Upper lobe of right lung (tissue), 1 donor: ENCODE data around the gene KIF2B. TPM values are rescaled to one million over a fixed set of nuclear protein-coding genes. Genes with fewer than 3 reads are reported as not detected.

Experiments
- ATAC-seq: fragments of 200-7000 bp; cut with Tn5 transposase; one replicate; pipeline ENCODE4 v1.9.1; 2020; ENCODE audit warnings: mild to moderate bottlenecking, moderate library complexity
- DNase-seq: peaks from one replicate; pipeline ENCODE4 v3.0.0-alpha.2; 2020
- H3K27ac ChIP-seq: fragments of 200-600 bp; one replicate; pipeline ENCODE4 v1.8.0; 2022
- H3K27me3 ChIP-seq: fragments of 200-600 bp; one replicate; pipeline ENCODE4 v1.8.0; 2022; ENCODE audit warnings: mild to moderate bottlenecking
- H3K36me3 ChIP-seq: fragments of 200-600 bp; one replicate; pipeline ENCODE4 v1.8.0; 2022
- H3K4me1 ChIP-seq: fragments of 200-600 bp; one replicate; pipeline ENCODE4 v1.8.0; 2022
- H3K4me3 ChIP-seq: fragments of 200-600 bp; one replicate; pipeline ENCODE4 v1.8.0; 2022; ENCODE audit warnings: mild to moderate bottlenecking
- H3K9me3 ChIP-seq: fragments of 200-600 bp; one replicate; pipeline ENCODE4 v1.8.0; 2022
- intact Hi-C: fragments of 100-400 bp; cut with DNase I; formaldehyde crosslinking; loops from one replicate; pipeline ENCODE4 v1.11.0; 2022
- long read RNA-seq: library from polyadenylated mRNA; unstranded; transcript quantifications from one replicate; pipeline ENCODE4 v2.0.0, GENCODE V29; 2021
- total RNA-seq: library from RNA; stranded (reverse); fragmentation: NEBNext Ultra II Directional; extraction: Animal tissue kit (Norgen Biotek cat#: 25700); gene quantifications from one replicate; pipeline ENCODE4 v1.2.1, GENCODE V29; 2021
- TF ChIP-seq, protein P1 (sequence below): fragments of 200-600 bp; IDR thresholded peaks from one replicate; pipeline ENCODE4 v1.8.0; 2022; ENCODE audit warnings: antibody characterized with exemption
- donor health status: DM: no; HTN: yes; CAD: no; lungs with severe emphysema.

Gene KIF2B, protein sequence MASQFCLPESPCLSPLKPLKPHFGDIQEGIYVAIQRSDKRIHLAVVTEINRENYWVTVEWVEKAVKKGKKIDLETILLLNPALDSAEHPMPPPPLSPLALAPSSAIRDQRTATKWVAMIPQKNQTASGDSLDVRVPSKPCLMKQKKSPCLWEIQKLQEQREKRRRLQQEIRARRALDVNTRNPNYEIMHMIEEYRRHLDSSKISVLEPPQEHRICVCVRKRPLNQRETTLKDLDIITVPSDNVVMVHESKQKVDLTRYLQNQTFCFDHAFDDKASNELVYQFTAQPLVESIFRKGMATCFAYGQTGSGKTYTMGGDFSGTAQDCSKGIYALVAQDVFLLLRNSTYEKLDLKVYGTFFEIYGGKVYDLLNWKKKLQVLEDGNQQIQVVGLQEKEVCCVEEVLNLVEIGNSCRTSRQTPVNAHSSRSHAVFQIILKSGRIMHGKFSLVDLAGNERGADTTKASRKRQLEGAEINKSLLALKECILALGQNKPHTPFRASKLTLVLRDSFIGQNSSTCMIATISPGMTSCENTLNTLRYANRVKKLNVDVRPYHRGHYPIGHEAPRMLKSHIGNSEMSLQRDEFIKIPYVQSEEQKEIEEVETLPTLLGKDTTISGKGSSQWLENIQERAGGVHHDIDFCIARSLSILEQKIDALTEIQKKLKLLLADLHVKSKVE
- not detected for total RNA-seq
- long read RNA-seq: 0 reads

DNA sequence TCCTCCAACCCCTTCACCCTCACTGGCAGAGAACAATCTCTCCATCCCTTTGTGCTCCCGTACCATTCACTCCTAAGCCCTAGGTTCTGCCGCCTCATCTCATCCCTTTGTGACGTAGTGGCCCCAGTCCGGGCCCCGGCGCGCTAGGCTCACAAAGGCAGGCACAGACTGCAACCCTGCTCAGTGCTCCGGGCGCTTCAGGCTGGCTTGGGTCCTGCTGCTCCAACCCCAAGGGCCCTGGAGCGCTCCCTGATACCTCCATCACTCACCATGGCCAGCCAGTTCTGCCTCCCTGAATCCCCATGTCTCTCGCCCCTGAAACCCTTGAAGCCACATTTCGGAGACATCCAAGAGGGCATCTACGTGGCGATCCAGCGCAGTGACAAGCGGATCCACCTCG lies at the start of gene KIF2B:
Gene KIF2B (plus strand): TSS at position 164 of the 400 bp plus-strand sequence. CDS start 107 bp downstream, at position 271.
- DNase-seq (no peak), ATAC-seq (peak; percentile 16)
- H3K27ac ChIP-seq: no peak within 1 kb of the TSS
- no peak within 1 kb of the TSS for H3K4me3 ChIP-seq
- TF ChIP-seq, protein P1, sequence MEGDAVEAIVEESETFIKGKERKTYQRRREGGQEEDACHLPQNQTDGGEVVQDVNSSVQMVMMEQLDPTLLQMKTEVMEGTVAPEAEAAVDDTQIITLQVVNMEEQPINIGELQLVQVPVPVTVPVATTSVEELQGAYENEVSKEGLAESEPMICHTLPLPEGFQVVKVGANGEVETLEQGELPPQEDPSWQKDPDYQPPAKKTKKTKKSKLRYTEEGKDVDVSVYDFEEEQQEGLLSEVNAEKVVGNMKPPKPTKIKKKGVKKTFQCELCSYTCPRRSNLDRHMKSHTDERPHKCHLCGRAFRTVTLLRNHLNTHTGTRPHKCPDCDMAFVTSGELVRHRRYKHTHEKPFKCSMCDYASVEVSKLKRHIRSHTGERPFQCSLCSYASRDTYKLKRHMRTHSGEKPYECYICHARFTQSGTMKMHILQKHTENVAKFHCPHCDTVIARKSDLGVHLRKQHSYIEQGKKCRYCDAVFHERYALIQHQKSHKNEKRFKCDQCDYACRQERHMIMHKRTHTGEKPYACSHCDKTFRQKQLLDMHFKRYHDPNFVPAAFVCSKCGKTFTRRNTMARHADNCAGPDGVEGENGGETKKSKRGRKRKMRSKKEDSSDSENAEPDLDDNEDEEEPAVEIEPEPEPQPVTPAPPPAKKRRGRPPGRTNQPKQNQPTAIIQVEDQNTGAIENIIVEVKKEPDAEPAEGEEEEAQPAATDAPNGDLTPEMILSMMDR: no peak
- intact Hi-C loops: no loop called here
- H3K4me1 ChIP-seq: no peaks in the 10 kb centered on the region
- no peaks in the 10 kb centered on the region for H3K9me3 ChIP-seq
- H3K27me3 ChIP-seq: no peaks in the 10 kb centered on the region
- no peaks in the 10 kb centered on the region for H3K36me3 ChIP-seq

DNA sequence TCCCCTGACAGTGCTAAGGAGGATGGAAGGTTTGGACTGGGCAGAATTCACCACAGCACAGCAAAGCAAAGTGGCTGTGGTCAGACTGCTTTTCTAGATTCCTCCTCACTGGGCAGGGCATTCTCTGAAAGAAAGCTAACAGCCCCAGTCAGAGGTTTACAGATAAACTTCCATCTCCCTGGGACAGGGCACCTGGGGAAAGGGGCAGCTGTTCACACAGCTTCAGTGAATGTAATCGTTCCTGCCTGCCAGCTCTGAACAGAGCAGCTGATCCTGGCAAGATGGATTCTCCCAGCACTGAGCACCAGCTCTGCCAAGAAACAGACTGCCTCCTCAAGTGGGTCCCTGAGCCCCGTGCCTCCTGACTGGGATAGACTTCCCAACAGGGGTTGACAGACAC lies 42.4 kb upstream of the KIF2B start:
- Histone ChIP-seq H3K36me3 (no peaks in the 10 kb centered on the region), H3K9me3 (no peaks in the 10 kb centered on the region), H3K27ac (no peak overlapping the region), H3K4me1 (no peaks in the 10 kb centered on the region), H3K27me3 (no peaks in the 10 kb centered on the region), H3K4me3 (no peak overlapping the region)
- DNase-seq (no peak), ATAC-seq (no peak)
- TF ChIP-seq, protein P1: no peak
- intact Hi-C loops: no loop called here

DNA sequence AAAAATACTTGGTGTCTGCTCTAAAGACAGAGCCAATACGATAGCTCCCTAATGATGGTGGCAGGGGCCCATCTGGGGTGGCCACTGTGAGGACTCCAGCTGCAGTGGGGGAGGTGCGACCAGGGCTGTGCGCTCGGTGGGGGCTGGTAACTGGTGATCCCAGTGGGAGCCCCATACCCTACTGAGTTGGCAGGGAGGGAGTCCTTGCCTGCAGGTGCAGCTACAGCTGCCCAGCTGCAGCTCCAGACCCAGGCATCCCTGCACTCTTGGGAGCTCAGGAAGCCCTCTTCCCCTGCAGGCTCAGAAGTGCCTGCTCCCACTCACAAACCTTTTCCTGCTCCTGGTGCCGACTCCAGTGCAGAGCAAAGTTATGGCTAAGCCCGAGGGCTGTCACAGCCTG lies 31.2 kb upstream of the KIF2B start:
- Histone ChIP-seq H3K27me3 (no peaks in the 10 kb centered on the region), H3K9me3 (no peaks in the 10 kb centered on the region), H3K4me1 (no peaks in the 10 kb centered on the region), H3K27ac (no peak overlapping the region), H3K36me3 (no peaks in the 10 kb centered on the region), H3K4me3 (no peak overlapping the region)
- peak; percentile 25 for ATAC-seq
- intact Hi-C loops: no loop called here
- no peak for DNase-seq
- TF ChIP-seq, protein P1: no peak

DNA sequence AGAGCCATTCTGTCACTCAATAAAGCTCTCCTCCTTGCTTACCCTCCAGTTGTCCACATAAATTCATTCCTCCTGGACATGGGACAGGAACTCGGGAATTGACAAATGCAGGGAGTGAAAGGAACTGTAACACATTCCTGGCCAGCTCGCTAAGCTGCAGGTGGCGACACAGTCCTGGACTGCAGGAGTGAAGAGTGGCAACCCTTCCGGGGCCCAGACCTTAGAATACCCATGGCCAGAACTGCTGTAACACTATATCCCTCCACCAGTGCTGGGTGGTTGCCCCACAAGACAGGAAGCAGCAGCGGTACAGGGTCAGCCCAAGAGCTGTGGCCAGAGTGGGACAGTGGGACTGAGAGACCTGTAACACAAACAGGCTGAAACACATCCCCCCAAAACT lies 30.3 kb upstream of the KIF2B start:
- Histone ChIP-seq H3K27me3 (no peaks in the 10 kb centered on the region), H3K4me3 (no peak overlapping the region), H3K9me3 (no peaks in the 10 kb centered on the region), H3K4me1 (no peaks in the 10 kb centered on the region), H3K27ac (no peak overlapping the region), H3K36me3 (no peaks in the 10 kb centered on the region)
- TF ChIP-seq, protein P1: no peak
- ATAC-seq (peak; percentile 16), DNase-seq (no peak)
- intact Hi-C loops: no loop called here

DNA sequence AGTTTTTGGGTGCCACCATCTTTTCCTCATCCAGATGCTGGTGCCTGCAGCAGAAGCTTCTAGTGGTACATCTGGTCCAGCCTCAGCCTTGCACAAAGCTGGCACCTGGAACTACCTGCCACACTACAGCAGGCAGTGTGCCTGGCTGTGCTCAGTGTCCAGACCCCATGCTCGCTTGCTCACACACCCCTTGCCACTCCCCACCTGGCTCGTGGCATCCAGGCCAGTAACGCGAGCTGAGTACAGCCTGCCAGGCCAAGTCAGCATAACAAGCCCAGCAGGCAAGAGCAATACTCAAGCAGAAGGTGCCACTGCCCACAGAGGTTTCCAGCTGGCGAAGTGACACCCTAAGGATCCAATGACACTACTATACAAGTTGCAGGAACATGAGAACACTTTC lies 29.7 kb upstream of the KIF2B start:
- Histone ChIP-seq H3K4me1 (no peaks in the 10 kb centered on the region), H3K36me3 (no peaks in the 10 kb centered on the region), H3K27me3 (no peaks in the 10 kb centered on the region), H3K9me3 (no peaks in the 10 kb centered on the region), H3K4me3 (no peak overlapping the region), H3K27ac (no peak overlapping the region)
- ATAC-seq: no peak
- TF ChIP-seq, protein P1: no peak
- DNase-seq: no peak
- intact Hi-C loops: no loop called here
